ENCODE data around the gene MRFAP1.

The MRFAP1 gene

DNA sequence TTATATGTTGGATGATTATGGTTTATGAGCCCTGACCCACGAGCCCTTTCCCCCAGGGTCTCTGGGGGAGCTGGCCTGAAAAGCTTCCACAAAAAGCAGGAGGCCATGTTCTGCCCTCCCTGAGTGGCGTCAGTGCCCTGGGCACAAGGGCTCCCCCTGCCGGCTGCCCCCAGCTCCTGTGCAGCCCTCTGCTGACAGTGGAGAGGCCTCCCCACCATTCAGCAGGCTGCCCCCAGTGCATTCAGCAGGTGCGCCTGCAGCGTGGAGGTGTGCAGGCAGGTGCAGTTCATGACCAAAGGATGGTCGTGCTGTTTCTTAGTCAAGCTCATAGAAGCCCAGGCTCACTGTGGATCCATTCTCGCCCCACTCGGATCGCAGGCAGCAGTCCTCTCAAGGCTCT lies 40.7 kb downstream of the MRFAP1 start:
- no peak overlapping the region for H3K4me3 ChIP-seq (ENCODE audit: low read length)
- DNase-seq (ENCODE audit: low read depth, low spot score), result no peak

- peak; percentile 53 for DNase-seq (ENCODE audit: low read depth, low spot score)
Measured at GRCh38 chr4:6682862-6683590, 42.5 kb downstream of the MRFAP1 start.

DNA sequence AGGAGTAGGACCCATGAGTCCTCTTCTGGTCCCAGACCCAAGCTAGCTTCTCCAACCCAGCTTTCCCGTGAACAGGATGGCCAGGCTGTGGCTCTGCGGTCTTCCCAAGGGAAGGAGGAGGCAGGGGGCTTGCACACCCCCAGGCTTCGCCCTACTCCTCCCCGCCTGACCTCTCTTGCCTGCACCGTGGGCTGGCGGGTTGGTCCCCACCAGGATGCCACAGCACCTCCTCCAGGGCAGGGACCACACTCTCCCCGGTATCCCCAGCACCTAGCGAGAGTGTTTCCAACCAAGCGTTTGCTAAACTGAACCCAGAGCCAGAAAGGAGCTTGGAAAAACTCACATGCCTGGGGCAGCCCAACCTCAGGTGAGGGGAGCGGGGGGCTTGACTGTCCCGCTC lies 44.2 kb downstream of the MRFAP1 start:
- H3K4me3 ChIP-seq (ENCODE audit: low read length), result no peak overlapping the region
- no peak for DNase-seq (ENCODE audit: low read depth, low spot score)

More at GRCh38 chr4:6682862-6683590, 42.5 kb downstream of the MRFAP1 start:
- no peak overlapping the region for H3K4me3 ChIP-seq (ENCODE audit: low read length)

DNA sequence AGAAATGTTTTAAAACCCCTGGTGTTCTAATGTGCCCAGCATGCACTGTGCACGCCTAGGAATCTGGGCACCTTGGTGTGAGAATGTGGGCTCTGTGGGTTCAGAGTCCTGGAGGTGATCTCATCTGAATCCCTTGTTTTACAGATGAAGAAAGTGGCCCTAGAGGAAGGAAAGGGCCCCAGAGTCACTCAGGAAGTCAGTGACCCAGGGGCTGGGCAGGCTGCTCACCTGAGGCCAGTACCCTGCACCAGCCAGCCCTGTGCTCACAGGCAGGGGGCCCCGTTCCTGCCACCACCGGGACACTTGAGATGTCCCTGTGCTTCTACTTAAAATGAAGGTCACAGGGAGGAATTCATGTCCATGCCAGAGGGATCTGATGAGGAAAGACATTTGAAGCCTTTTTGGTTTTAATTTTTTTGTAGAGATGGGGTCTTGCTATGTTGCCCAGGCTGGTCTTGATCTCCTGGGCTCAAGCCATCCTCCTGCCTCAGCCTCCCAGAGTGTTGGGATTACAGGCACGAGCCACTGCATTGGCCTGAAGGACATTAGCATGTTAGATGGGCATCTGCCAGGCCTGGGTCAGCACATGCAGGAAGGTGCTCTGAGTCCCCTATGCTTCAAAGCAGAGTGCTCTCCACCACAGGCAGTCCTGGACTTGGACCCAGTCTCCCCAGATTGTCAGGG lies 45.8 kb downstream of the MRFAP1 start:
- no peak overlapping the region for H3K4me3 ChIP-seq (ENCODE audit: low read length)
- DNase-seq (ENCODE audit: low read depth, low spot score), result no peak

DNA sequence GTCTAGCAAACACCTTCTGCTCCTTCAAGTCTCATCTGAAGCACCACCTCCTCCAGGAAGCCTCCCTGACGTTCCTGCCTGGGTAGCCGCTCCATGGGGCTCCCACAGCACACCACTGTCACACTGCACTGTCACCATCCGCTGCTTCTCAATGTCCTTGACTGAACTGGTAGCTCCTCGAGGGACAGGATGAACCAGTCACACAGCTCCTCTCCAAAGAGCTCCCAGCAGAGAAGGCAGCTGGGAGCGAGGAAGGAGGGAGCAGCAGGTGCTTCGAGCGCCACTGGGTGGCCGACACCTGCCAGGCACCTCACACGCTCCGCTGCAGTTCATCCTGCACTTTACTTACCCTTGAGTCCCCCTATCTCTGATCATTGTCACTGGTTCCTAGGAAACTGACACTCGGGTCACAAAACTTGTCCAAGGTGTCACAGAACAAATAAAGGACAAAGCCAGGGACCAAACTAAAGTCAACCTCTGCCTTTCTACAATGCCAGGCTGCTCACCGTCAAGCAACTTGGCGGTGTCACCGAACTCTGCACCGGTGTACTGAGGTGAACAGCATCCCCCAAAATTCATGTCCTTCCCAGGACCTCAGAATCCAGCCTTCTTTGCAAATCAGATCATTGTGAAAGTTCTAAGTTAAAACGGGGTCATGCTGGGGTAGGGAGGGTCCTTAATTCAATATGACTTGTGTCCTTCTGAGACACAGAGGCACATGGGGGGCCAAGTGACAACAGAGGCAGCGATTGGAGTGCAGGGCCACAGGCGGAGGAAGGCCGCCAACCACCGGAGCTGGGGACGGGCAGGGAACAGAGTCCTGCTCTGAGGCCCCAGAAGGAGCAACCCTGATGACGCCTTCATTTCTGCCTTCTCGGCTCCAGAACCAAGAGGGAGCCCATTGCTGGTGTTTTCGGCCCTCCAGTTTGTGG lies 47.7 kb downstream of the MRFAP1 start:
- peak; percentile 28 for DNase-seq (ENCODE audit: low read depth, low spot score)
- no peak overlapping the region for H3K4me3 ChIP-seq (ENCODE audit: low read length)

DNA sequence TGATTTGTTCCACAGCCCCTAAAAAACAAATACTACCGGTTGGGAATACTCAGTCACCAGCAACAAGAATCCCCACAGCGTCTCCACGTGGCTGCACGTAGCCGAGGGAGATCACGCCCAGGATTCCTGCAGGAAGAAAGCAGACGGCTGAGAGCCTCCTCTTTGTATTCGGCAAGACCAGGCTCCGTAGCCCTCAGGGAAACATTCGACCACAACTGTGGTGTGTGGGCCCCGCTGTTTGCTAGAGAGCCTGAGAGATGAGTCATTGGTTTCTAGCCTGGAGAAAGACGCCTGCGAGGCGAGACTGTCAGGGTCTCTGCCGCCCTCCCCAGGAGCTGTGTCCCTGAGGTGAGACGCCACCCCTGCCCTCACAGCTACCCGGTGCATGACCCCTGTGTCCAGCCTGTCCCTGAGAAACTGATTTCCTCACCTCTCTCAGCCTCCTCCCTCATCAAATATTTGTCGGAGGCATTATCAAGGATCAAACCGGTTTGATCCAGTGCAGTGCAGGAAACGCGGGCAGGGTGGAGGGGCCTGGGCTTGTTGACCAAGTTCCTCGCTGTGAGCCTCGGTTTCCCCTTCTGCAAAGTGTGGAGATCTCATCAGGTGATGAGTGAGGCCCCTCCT lies 48.5 kb downstream of the MRFAP1 start:
- DNase-seq (ENCODE audit: low read depth, low spot score), result peak; percentile 71
- peak overlapping the region; percentile 20 for H3K4me3 ChIP-seq (ENCODE audit: low read length)

DNA sequence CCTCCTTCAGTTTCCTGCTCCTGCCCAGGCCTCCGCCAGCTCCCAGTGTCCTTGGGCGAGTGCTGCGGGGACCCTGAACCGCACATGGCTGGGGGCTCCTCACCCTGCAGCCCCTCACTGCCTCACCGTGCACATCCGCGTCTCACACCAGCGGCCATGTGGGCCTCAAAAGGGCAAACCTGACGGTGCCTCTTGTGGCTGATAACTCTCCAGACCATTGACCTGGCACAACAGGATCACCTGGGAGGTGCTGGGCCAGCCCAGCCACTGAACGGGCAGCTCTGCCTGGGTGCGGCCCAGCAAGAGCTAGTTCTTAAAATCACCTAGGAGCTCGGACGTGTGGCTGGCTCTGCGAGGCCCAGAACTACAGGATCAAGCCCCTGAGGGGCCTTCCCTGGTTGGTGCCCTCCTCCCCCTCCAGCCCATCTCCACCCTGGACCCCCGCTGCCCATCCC lies 49.0 kb downstream of the MRFAP1 start:
- H3K4me3 ChIP-seq (ENCODE audit: low read length), result peak overlapping the region; percentile 20
- no peak for DNase-seq (ENCODE audit: low read depth, low spot score)

Measured in Jurkat, Clone E6-1 (cell line).